HG03097 (cell line): ENCODE results near the gene CBFB.
"Not testable (repeated sequence)": the region's sequence is repeated elsewhere in the genome, so short reads cannot be mapped to it uniquely, and the experiment has no call there.

Experiments
- ATAC-seq: cut with Tn5 transposase; IDR thresholded peaks from one replicate; pipeline ENCODE4 v1.9.1; 2021; ENCODE audit not compliant: unreplicated experiment, low FRiP score

CBFB gene

GRCh38 chr16:67040166-67040565, 11.2 kb downstream of the CBFB start:
- ATAC-seq: no peak

GRCh38 chr16:67040906-67041305, 12.0 kb downstream of the CBFB start:
- ATAC-seq: no peak

GRCh38 chr16:67041520-67041919, 12.6 kb downstream of the CBFB start:
- not testable (repeated sequence) for ATAC-seq

DNA sequence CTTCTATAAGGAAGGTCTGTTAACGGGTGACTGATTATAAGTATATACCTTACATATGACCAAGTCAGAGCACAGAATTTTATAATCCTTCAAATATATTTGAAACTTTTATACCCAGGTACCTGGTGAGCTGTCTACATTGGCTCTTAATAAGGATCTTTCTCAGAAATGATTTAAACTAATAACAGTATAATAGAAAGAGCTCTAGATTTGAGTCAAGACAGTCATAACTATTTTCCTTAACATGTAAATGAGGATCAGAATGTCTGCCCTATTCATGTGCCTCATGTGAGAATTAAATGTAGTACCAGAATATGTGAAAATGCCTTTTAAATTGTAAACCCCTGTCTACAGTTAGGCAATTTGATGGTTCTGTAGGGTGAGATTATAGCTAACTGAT, 14.5 kb downstream of the CBFB start:
- ATAC-seq: no peak

DNA sequence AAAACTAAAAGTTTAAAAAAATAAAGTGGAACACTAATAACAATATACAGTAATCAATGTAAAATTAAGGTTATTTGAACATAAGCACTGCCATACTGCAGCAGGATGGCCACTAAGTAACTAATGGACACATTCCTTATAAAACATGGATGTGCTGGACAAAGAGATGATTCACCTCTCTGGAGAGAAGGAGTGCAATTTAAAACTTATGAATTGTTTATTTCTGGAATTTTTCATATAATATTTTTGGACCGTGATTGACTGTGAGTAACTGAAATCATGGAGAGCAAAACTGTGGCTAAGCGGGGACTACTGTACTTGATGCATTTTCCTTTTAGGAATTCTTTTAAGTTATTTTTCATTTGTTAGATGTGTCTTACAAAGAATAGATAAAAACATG, 21.8 kb downstream of the CBFB start:
- no peak for ATAC-seq

DNA sequence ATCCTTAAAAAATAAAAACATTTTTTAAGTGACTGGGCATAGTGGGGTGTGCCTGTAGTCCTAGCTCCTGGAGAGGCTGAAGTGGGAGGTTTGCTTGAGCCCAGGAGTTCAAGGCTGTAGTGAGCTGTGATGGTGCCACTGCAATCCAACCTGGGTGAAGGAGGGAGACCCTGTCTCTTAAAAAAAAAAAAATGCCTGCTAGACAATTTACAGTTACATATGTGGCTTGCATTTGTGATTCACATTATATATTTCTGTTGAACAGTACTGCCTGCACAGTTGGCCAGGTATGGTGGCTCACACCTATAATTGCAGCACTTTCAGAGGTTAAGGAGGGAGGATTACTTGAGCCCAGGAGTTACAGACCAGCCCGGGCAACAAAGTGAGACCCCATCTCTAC, 23.4 kb downstream of the CBFB start:
- no peak for ATAC-seq

DNA sequence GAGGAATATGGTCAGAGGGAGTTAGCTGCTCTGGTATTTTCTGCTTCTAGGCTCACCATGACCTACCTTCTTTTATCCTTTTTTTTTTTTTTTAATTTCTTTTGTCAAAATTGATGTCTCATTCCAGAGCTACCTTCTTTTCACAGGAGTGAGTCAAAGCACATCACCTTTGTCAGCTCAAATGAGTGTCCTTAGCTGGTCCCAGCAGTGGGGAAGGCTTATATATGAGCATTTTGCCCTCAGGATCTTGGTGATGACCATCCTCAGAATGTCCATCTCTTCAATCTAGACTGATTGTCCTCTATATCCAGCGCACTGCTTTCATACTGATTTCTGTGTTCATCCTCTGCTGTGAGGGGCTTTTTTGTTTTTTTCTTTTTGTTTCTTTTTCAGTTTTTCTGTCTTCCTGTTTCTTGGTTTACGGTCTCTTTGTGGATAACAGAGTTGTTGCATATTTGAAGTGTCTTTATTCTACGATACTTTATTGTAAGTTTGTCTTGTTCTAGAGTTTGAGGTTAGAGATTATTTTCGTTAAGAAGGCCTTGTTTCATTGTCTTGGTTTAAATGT, 24.9 kb downstream of the CBFB start:
- no peak for ATAC-seq

DNA sequence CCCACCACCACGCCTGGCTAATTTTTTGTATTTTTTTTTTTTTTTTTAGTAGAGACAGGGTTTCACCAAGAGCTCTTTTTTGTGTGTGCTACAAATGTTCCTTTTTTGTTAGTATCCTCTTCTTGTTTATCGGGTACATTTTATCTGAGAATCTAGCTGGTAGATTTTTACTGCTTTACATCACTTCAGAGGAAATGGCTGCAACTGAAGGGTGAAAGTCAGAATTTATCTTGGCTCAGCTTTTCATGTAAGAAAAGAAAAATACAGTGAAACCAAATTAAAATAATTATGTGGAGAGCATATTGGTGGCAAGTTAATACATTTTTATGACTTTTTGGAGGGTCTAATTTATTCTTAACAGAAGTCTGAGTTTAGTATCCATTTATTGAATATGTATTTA, 26.0 kb downstream of the CBFB start:
- ATAC-seq: no peak

DNA sequence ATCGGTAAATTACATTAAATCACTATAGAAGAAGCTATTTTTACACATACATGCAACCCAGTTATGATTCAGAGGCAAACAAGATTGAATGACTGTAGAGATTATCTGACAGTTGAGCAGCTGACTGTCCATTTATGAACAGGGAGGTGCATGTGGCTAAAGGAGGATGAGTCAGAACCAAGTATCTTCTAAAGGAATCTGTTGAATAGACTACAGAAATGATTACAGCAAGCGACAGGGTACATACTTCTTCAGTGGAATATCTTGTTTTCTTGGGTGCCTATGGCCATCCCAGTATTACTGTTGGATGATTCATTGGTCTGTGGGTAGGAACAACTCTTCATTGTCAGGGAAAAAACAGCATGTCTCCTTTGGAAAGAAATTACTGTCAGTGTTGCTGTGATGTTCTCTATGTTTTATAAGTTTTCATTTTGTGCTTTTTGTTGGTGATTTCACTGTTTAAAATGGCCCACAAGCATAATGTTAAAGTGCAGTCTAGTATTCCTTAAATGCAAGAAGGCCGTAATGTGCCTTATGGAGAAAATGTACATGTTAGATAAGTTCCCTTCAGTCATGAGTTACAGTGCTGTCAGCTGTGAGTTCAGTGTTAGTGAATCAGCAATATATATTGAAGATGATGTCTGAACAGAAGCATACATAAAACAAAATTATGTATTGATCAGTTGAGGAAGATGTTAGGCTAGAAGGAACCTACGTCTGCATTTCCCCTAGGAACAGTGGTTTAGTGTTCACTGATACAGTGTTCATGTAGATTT, 27.0 kb downstream of the CBFB start:
- no peak for ATAC-seq

DNA sequence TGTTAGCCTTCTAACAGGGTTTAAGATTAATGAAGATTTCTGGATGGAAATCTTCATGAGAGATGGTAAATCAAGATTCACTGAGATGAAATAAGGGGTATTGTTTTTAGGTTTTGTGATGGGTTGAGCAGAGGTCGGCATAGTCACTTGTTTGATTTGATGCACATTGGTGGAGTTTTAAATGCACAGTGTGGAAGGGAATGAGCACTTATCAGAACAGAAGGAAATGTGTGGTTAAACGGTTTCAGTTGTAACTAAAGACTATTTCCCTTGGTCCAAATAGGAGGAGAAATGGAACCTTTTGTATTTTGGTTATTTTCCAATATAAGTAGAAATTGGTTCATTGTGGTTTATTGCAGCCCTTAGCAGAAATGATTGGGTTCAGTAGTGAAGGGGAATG, 34.1 kb downstream of the CBFB start:
- ATAC-seq: no peak

DNA sequence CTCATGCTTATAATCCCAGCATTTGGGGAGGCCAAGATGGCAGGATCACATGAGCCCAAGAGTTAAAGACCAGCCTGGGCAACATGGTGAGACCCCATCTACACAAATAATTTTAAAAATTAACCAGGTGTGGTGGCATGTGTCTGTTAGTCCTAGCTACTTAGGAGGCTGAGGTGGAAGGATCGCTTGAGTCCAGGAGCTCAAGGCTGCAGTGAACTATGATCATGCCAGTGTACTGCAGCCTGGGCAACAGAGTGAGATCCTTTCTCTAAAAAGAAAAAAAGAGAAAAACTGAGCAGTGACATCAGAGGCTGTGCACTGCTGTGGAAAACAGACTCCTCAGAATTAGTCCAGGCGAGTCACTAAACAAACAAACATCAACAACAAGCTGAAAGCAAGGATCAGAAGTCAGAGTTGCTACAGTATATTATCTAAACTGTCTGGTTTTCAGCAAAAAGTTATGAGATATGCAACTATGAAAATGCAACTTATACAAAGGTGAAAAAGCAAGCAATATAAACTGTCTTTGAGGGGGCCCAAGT, 39.3 kb downstream of the CBFB start:
- ATAC-seq: no peak

GRCh38 chr16:67071476-67072048, 42.6 kb downstream of the CBFB start:
- no peak for ATAC-seq

DNA sequence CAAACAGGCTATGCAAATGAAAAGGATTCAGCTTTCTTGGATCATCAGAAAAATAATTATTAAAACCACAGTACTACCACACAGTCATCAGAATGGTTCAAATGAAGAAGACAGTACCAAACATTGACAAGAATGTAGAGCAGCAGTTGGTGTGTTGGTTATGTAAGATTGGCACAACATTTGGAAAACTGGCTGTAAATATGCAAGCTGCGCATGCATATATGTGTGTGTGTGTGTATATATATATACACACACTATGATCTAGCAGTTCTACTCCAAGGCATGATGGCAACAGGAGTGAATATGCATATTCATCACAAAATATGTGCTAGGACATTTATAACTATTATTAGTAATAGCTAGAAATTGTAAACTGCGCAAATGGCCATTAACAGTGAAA, 46.4 kb downstream of the CBFB start:
- ATAC-seq: no peak

- no peak for ATAC-seq
Measured at GRCh38 chr16:67077871-67078270, 48.9 kb downstream of the CBFB start.

GRCh38 chr16:67082100-67082499, 53.2 kb downstream of the CBFB start:
- ATAC-seq: no peak

- ATAC-seq: no peak
Measured at GRCh38 chr16:67082891-67083290, 53.9 kb downstream of the CBFB start.

- ATAC-seq: no peak
Measured at GRCh38 chr16:67084345-67085028, 55.5 kb downstream of the CBFB start.

GRCh38 chr16:67086822-67087221, 57.9 kb downstream of the CBFB start:
- no peak for ATAC-seq

GRCh38 chr16:67087291-67087690, 58.3 kb downstream of the CBFB start:
- ATAC-seq: no peak

GRCh38 chr16:67087803-67088202, 58.9 kb downstream of the CBFB start:
- ATAC-seq: no peak

- ATAC-seq: no peak
Measured at GRCh38 chr16:67088551-67088950, 59.6 kb downstream of the CBFB start.
